GM11168 (cell line): ENCODE results near the gene CFDP1.
"Not testable (repeated sequence)": the region's sequence is repeated elsewhere in the genome, so short reads cannot be mapped to it uniquely, and the experiment has no call there.

Source experiments
- in situ Hi-C: fragments of 300-500 bp; cut with MboI; formaldehyde crosslinking; loops from one replicate; pipeline ENCODE4 v1.12.0; 2022; ENCODE audit warnings: low sequenced_read_pairs; ENCODE audit not compliant: unreplicated experiment

CFDP1 gene

DNA sequence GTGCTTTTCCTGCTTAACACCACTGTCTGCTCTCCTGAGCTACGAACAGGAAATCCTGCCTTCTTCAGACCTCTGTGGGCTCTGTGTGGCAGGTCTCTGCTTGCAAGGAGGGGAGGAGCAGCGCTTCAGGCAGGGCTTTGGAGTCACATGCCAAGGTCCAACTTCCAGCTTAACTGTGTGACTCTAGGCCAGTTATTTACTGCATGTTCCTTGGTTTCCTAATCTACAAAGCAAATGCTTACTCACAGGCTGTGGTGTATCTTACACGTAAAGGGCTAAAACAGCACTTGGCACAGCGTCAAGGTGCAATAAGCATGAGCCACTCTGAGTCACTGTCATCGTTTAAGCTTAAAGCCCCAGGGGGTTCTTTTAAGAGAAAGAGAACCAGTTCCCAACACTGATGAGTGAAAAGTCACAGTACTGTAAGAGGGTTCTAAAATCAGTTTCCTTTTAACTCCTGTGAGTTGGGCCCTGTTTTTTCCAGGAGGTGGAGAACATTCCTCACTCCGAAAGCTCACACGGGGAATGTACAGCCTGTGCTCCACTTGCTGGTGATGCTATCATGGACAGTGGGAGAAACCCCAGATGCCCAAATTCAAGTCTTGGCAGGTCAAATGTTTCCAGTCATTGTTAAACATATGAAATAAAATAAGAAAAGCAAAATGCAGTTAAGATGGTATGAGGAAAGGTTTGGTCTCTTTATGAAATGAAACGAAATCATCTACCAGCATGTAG, 127.8 kb downstream of the CFDP1 start:
- in situ Hi-C loops, result no loop called here

DNA sequence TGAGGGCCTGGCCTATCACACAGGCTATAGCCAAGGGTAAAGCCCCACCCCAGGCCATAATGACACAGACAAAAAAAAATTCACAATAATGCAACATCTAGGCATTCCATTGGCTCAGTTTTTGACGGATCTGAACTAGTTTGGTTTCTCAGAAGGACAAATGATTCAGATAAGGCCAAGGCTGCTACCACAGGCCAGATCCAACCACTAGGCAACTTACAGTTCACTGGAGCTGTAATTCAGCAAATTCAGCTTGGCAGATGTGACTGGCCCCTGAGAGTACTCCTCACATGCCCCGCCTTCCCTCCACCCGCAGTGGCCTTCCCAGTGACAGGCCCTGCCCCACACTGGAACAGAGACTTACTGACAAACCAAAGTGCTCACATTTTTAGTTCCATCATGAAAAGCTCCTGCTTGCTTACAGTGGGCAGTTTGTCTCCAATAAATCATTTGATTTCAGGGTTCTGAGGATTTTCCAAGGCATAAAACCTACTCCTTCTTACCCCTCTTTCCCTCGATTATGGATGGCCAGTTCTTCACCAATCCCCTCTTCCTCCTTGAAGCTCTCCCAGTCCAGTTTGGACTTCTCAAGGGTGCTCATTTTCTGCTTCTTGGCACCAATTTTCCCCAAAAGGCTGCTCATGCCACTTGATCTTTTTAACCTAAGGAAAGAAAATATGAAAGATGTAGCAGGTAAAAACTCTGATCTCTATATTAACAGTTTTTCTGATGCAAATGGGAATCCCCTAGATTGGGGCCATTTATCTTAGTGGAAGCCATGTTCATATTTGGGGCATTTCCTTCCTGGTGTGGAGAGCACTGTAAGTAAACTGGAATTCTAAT, 128.6 kb downstream of the CFDP1 start:
- in situ Hi-C loops, result no loop called here

DNA sequence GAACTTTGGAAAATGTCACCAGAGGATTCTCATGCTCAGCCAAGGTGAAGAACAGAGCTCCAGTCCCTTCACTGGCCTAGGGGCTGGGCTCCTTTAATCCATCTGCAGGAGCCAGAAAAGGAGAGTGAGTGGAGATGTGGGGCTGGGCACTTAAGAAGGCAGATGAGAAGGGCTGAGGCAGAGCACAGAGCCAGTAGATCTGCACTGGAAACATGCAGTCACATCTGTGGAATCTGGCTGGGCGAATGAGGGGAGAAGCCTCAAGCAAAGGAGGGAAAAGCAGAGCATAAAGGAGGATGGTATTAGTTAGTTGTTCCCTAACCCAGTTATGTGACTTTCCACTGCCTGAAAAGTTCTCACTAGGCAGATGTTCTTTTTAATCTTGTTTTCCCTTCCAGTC, 131.5 kb downstream of the CFDP1 start:
- in situ Hi-C loops, result no loop called here

DNA sequence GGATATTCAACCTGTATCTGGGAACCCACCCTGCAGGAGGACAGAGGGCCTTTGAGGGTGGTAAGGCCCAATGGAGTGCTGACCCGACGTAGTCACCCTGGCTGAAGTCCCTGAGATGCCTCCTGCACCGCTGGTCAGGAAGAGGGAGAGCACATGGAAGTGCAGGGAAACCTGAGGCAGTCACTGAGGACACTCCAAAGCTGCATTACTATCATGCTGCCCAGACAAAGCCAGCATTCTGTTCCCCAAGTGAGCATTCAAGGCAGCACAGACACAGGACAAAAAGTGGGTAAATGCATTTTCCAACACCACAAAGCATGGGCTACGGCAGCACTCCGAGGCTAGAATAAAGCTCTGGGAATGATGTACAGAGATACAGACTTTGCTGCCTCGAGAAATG, 135.0 kb downstream of the CFDP1 start:
- in situ Hi-C loops, result no loop called here

DNA sequence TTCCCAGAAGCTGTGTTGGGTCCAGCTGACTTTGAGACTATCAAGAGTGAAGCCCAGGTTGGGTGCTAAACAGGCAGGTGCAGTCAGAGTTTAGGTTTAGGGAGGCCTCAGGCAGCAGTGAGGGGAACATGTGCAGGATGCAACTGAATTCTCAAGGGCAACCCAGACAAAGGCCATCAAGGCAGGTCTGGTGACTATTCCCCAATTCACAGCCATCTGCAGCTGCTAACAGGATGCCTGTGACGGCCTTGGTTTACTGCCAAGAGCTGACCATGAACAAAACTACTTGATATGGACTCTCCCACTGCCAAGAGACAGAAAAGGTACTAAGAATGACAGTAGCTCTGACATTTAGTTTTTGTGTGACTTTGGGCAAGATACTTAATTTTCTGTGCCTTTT, 136.7 kb downstream of the CFDP1 start:
- in situ Hi-C loops, result no loop called here

DNA sequence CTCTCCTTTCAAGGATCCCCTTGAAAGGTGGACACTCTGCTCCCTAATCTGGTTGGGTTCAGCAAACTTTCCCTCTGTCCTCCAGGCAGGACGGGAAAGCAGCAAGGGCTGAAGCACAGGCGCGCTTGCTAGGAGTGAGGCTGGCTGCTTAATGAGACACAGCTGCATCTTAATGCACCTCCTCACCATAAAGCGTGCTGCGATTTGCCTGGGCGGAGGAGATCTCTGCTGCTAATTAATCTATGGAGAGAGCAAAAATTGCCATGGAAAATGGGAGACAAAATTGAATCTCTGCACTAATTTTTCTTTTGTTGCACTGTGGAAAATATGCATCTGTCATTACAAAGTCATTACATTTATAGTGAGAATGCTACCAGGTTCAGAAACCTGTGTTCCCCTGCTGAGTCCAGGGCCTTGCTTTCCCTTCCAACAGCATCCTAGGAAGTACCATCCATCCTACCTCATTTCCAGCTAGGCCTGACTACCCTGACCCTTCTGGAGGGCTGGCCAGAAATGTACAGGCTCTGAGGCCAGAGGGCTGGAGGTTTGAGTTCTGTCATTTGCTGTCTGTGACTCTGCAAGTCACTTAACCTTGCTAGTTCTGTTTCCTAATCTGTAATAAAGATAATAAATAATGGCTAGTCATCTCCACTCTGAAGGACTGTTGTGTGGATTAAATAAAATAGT, 138.4 kb downstream of the CFDP1 start:
- in situ Hi-C loops, result no loop called here

DNA sequence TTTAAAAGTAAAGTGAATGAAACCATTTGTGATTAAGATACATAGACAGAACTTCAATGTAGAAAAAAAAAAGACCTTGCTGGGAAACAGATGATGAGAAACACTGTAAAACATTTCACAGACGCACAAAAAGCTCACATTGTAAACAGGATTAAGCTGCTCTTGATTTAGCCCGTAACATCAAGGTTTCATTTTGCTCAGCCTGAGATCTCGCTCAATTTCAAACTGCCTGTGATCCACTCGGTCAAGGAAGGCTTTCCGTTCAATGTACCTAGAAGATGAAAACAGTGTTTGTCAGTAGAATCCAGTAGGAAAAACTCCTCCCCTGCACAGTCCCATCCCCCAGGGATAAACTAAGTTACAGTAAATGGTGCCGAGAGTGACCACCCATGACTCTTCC, 139.5 kb downstream of the CFDP1 start:
- in situ Hi-C loops, result no loop called here

DNA sequence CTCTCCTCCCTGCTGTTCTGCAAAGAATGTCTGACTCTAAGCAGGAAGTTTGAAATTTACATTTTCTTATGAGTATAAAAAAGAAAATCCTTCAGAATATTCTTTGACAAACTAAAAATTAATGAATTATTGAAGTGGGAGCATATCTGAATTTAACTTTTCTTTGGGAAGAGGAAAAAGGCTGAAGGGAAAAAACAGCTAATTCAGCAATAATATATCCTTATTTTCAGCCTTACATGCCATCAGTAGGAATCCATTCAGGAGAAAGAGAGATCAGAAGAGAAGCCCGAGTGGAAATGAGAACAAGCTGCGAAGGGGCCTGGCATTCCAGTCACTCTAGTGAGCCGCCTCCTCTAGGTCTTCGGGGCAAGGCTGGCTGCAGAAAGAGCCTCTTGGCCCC, 140.1 kb downstream of the CFDP1 start:
- in situ Hi-C loops, result no loop called here

DNA sequence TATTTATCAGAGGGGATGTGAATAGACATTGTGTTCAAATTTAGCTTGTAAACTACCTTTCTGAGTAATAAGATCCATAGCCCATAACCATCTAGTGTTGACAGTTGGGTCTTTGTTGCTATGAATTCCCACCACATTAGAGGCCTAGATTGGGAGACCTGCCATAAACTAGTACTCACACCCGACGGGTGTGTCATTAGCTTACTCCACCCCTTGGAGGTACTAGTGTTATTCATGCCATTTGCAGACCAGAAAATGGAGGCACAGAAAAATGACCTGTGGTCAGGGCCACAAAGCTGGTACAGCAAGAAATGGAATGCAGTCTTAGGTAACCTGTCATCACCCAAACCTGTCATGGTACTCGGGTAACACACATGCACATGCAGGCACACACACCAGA, 140.6 kb downstream of the CFDP1 start:
- in situ Hi-C loops, result no loop called here

DNA sequence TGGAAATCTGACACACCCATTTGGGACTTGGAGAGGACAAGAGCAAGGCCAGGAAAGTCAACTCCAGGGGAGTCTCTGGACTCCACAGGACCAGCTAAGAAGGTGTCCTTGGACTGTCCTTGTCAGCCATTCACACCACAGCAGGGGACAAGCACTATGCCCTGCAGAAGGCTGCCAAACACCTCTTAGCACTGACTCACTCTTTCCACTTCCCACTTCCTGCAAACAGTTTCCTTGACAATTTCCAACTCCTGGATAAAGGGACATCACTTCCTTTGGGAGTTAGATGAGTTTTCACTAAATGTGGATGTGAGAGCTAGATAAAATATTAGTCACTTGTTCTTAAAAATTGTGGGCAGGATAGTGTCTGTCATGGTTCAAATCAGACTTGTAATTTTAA, 144.1 kb downstream of the CFDP1 start:
- in situ Hi-C loops, result no loop called here

DNA sequence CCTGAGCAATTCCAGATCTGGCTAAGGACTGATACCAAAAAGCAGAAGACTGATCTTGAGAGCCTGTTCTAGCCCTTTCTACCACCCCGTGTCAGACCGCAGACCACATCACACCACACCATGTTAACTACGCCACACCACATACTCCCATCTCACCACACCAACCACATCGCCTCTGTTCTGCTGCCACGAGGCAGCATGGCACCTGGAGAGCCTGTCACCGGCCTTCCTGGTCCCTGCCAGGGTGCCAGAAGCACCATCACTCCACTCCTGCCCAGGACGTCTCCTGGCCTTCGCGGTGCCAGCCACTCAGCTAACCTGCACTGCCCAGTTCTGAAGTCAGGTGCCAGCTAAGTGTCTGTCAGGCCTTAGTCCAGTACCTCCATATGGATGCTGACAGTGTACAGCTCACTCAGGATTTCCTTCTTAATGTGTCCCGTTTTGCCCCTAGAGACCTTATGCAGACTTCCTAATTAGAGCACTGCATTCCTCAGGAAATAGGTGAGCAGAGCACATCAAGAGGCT, 144.6 kb downstream of the CFDP1 start:
- in situ Hi-C loops, result no loop called here

DNA sequence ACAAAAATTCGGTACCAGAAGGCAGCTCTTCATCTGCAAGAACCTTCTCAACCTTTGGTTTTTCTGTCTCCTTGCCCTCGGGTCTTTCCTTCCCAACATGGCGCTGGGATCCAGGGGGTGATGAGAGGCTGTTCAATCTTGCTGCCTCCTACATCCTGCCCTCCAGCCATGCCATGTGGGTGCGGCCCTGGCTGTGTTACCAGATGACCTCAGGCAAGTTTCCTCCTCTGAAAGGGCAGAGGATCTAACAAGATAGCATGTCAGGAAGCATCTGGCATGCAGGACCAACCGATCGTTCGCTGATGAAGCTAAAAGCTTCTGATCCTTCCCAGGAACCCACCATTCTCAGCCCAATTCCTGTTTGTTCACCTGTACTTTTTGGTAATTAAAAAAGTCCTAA, 145.1 kb downstream of the CFDP1 start:
- in situ Hi-C loops, result no loop called here

DNA sequence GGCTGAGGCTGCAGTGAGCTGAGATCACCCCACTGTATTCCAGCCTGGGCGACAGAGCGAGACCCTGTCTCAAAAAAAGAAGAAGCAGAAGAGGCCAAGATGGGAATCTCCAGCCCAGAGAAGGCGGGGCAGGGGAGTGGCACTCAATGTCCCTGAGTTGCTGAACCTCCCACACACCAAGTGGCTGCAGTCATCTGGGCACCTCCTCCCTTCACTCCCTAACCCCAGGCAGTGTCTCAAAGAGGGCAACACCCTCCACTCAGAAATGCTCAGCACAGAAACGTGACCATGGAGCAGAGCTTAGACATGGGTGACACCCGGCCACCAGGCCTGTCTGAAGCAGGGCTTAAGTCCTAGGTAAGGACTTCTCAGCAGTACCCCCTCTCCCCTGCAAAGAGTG, 145.6 kb downstream of the CFDP1 start:
- in situ Hi-C loops, result no loop called here

DNA sequence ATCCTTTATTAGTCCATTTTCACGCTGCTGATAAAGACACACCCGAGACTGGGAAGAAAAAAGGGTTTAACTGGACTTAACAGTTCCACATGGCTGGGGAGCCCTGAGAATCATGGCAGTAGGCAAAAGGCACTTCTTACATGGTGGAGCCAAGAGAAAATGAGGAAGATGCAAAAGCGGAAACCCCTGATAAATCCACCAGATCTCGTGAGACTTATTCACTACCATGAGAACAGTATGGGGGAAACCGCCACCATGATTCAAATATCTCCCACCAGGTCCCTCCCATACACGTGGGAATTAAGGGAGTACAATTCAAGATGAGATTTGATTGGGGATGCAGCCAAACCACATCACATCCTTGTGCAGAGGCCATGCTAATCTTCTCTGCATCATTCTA, 146.9 kb downstream of the CFDP1 start:
- in situ Hi-C loops, result no loop called here

DNA sequence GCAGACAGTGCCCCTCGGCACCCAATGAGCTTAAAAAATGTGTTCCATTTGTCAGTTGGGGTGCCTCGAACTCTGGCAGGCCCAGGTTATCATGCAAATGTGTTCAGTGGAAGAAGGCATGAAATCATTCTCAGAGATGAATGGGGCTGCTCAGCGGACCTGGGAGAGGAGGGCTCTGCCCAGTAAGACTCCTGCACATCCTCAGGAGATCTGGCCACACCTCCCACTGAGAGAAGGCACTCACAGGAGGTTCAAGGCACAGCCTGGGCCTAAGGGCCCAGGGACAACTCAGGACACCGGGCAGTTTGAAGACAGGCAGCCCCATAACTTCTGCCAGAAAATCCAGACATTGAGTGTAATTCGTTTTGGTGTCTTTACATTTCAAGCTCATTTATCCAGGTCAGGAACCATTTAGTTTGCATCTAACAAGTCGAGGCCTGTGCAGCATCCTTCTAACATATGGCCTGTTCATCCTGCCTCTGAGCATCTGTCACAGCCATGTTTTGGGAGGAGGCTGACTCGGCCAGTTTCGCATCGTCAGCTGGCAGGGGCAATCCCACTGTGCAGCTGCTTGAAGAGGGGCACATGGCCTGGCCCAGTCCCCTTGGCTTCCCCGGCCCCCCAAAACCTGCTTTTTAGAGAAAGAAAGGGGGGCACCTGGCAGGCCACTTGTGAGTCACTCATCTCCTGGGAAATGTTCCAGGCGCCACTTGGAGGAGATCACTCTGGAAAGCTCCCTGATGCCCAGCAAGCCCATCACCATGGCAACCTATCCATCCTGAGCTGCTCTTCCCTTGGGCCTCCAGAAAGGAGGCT, 150.6 kb downstream of the CFDP1 start:
- in situ Hi-C loops, result no loop called here

DNA sequence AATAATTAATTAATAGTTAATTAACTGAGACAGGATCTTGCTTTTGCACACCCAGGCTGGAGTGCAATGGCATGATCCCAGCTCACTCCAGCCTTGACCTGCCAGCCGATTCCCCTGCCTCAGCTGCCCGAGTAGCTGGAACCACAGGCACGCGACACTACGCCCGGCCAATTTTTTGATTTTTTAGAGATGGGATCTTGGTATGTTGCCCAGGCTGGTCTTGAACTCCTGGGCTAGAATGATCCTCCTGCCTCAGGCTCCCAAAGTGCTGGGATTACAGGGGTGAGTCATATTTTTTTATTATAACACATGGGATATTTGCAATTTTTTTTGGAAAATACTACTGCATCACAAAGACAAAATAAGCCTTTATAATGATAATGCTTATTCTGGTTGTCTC, 151.5 kb downstream of the CFDP1 start:
- in situ Hi-C loops, result no loop called here

DNA sequence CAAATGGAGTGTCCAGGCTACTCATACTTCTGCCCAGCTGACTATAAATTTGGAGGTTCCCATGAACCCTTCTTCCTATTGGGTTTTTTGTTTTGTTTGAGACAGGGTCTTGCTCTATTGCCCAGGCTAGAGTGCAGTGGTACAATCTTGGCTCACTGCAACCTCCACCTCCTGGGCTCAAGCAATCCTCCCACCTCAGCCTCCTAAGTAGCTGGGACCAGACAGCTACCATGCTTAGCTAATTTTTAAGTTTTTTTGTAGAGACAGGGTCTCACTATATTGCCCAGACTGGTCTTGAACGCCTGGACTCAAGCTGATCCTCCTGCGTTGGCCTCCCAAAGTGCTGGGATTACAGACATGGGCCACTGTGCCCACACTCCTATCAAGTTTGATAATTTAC, 152.3 kb downstream of the CFDP1 start:
- in situ Hi-C loops, result not testable (repeated sequence)

DNA sequence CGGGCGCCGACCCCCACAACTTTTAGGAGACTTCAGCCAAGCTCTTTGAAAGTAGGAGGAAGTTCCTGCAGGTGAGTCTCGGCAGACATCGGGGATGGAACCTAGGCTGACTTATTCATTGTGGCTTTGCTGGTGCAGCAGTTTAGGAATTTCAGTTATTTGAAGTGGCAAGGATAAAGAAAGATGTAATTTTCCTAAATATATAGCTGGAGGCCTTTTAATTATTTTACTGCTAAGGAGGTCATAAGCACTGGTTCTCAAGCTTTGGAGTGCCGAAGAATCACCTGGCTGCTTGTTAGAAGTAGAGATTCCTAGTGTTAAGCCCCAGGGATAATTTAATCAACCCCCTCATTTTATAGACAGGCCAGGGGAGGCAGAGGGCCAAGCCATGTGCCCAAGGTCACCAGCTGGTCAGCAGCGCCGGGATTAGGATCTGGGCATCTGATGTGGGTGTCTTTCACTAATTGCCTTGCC, 152.9 kb downstream of the CFDP1 start:
- in situ Hi-C loops, result no loop called here

DNA sequence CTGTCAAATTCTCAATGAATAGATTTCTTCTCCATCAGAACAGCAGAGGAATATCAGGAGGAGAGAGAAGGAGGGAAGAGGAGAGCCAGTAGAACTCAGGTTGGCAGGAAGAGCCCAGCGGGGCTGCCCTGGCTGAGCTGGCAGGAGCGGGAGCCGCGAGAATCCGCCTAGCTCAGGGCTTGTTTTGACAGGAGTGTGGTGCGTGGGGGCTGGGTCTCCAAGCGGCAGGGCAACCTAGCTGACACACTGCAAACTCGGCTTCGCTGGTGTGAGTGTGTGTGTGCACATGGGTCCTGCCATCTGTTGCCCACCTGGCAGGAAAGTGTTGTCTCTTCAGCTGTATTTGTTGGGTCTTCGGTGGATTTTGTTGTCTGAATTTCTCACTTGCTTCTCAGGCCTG, 154.0 kb downstream of the CFDP1 start:
- in situ Hi-C loops, result no loop called here
